ENCODE results near the gene PPFIA1.

GRCh38 chr11:70225681-70226177 lies 44.8 kb upstream of the PPFIA1 start:
- TF ChIP-seq, protein P1, sequence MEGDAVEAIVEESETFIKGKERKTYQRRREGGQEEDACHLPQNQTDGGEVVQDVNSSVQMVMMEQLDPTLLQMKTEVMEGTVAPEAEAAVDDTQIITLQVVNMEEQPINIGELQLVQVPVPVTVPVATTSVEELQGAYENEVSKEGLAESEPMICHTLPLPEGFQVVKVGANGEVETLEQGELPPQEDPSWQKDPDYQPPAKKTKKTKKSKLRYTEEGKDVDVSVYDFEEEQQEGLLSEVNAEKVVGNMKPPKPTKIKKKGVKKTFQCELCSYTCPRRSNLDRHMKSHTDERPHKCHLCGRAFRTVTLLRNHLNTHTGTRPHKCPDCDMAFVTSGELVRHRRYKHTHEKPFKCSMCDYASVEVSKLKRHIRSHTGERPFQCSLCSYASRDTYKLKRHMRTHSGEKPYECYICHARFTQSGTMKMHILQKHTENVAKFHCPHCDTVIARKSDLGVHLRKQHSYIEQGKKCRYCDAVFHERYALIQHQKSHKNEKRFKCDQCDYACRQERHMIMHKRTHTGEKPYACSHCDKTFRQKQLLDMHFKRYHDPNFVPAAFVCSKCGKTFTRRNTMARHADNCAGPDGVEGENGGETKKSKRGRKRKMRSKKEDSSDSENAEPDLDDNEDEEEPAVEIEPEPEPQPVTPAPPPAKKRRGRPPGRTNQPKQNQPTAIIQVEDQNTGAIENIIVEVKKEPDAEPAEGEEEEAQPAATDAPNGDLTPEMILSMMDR (conservative IDR thresholded peaks at IDR 0.05 in 1 of 2, IDR thresholded peaks at IDR 0.05 in 1 of 2; ENCODE audit: low read depth in 1 of 2, low read length in 2 of 2) = no peak
- no peak for TF ChIP-seq EZH2 (IDR thresholded peaks at IDR 0.05; ENCODE audit: low read length, missing control alignments)
